Activated CD4-positive, CD25-positive, alpha-beta regulatory T cell (primary cell): ENCODE results near the gene TOR3A.

ENCODE experiments used
- DNase-seq, 4 experiments: peaks; one replicate each; lab custom pipeline; 2025; lab: John Stamatoyannopoulos, UW

TOR3A gene

GRCh38 chr1:179066471-179066870 is 15.4 kb upstream of the TOR3A start:
- DNase-seq: no peak

DNA sequence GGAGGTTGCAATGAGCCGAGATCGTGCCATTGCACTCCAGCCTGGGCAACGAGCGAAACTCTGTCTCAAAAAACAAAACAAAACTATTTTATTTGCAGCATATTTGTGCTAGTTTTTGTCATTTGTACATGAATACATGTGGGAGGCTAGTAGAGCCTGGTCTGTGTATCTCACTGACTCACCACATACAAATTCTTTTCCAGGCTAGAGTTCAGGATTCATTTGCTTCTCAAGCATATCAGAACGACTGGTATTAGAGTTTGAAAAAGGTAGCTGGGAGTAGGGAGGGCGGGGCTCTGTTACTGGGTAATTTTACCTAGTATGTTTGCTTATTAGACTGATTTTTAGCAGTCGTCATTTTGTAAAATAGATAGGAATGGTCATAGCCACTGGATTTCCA is 4.5 kb upstream of the TOR3A start:
- DNase-seq: no peak

DNA sequence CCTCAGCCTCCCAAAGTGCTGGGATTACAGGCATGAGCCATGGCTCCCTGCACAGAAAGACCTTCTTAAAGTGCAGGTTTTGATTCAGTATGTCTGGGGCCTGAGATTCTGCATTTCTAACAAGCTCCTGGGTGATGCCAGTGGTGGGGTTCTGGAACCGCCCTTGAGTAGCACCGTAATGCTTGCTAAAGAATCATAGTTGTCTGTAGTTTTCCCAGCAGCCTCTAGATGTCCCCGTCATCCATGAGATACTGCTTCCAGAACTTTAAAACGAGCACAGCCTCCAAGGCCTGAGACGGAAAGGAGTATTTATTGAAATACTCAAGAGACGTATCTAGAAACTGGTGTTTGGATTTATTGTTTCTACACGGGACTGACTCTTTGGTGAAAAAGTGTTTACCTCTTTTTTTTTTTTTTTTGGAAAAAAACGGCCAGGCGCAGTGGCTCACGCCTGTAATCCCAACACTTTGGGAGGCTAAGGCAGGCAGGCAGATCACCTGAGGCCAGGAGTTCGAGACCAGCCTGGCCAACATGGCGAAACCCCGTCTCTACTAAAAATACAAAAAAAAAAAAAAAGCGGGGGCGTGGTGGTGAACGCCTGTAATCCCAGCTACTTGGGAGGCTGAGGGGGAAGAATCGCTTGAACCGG is 2.6 kb upstream of the TOR3A start:
- peak in 1 of 4 experiments; percentile 12 for DNase-seq

GRCh38 chr1:179080866-179081686 is 794 bp upstream of the TOR3A start:
- no peak for DNase-seq

DNA sequence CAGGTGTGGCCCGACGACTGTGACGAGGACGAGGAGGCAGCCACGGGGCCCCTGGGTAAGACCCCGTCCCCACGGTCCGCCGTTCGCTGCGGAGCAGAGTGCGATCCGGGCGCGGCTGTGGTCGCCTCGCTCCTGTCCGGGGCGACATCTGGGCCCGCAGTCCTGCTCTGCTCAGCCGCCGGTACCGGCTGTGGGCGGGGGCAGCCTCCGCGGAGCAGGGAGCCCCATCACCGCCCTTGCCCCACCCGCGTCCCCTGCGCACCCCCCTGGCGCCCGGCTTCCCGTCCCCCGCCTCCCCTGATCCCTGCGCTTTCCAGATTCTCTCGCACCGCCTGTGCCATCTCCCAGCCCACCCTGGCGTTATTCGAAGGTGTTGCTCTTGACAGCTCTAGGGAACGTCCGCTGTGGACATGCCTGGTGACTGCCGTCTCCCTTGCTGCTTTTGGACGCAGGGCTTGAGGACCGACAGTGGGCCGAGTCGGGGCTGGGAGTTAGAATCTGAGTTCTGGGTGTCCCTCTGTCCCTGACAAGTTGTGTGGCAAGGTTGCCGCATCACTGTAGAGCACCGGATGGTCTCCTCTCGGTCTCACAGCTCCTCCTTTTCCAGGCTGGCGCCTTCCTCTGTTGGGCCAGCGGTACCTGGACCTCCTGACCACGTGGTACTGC is 596 bp downstream of the TOR3A start:
- DNase-seq: peak in 2 of 4 experiments; percentile 13 to 28

DNA sequence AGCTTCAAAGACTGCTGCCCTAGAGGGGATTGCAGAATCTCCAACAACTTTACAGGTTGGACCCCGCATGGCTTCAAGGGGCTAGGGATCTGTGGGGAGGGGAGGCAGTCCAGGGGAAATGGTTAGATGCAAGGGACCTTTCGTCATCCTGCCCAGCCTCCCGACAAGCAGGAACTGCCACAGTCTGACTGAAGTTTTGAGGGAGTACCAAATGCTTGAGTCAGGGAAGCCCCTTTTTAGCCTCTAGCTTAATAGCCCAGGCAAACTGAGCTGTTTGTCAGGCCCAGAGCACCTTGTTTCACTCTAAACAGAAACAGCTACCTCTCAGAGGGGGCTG is 1.1 kb downstream of the TOR3A start:
- DNase-seq: no peak

DNA sequence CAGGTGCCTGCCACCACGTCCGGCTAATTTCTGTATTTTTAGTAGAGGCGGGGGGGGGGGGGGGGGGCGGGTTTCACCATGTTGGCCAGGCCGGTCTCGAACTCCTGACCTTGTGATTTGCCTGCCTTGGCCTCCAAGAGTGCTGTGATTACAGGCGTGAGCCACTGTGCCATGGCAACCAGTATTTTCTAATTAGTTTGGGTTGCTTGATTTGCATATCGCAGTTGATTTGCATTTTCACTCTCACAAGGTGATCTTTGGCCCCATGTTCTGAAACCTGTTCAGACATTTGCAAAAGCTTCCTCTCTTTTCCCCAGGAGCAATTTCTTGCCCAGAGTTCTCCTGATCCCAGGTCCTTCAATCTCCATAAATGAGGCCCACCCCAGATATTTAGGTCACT is 1.7 kb downstream of the TOR3A start:
- DNase-seq: no peak

DNA sequence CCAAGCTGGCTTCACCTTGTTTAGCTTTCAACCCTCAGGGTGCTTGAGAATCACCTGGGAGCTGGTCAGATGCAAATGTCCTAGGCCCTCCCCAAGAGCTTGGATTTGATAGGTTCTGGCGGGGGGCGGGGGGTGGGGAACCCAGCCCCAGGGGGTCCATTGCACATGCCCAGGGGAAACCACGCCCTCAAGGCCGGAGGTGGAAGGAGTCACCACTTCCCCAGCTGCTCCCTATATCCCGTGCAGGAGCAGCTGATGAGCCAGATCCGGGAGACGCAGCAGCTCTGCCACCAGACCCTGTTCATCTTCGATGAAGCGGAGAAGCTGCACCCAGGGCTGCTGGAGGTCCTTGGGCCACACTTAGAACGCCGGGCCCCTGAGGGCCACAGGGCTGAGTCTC is 5.8 kb downstream of the TOR3A start:
- no peak for DNase-seq

- DNase-seq: no peak
Measured at GRCh38 chr1:179089827-179090482, 8.1 kb downstream of the TOR3A start.

DNA sequence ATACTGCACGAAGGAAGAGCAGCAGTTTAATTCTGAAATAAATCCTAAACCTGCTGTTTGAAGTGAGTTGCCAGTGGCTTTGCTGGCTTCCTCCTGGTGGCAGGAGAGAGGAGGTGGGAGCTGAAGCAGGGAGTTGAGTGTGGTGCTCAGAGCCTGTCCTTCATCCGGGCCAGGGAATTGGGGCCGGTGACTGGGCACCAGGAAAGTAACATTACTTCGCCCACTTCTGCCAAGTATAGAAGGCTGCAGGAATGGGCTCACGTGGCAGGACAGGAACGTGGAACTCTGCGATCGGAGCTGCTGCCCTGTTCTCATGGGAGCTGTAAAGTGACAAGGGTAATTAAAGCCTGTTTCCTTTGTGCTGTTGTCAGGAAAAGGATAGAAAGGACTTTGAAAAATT is 8.7 kb downstream of the TOR3A start:
- no peak for DNase-seq

DNA sequence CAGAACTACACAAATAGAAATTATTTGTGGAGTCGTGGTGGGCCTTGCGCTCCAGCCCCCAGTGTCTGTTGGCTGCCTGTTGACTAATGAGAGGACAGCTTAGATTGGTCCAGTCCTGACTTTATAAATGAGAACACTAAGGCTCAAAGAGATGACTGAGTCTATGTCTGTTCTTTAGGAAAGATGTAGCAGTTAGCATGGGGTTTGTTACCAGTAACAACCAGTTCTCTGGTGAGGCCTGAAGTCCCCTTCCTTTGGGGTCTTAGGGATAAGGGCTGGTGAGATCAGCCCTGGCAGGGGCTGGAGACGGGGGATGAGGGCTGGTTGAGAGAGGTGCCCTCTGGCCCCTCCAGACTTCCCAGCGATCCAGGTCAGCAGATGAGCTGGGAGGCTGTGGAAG is 9.1 kb downstream of the TOR3A start:
- no peak for DNase-seq

DNA sequence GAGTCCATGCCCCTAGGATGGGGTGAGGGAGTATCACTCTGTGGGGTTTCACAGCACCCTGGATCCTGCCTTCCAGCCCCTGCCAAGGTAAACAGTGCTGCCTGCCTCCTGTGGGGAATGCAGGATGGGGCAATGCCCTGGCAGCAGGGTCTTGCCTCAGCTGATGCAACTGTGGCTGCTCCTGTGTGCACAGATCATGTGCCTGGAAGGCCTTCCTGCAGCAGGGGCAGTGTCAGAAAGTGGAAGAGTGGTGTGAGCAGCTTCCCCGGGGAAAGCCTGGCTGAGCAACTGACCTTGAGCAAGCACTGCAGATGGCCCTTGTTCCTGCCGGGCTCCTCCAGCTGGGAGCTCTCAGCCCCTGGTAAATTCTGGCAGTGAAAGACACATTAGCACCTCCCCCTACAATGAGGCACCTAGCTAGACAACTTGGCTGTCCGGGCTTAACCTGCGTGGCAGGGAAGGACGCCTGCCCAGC is 9.9 kb downstream of the TOR3A start:
- DNase-seq: no peak

DNA sequence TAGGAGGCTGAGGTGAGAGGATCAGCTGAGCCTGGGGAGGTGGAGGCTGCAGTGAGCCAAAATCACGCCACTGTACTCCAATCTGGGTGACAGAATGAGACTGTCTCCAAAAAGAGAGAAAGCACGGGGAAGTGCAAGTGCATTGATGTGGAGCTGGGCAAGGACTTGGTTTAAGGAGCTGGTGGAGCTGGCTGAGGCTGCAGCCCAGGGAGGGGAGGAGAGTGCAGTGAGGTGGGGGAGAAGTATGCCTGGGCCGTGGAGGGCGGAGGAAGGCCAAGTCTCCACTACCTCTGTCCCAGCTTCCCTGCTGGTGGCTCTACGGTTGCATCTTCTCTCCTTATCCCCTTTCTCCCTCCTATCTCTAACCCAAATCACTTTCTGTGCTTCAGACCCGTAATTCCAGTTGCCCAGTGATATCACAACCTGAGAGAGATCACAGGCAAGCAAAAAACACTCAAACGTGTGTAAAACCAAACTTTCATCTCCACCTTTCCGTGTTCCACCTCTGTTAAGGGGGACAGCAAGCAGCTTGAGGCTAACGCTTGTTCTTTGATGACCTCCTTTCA is 11.1 kb downstream of the TOR3A start:
- no peak for DNase-seq

- no peak for DNase-seq
Measured at GRCh38 chr1:179094818-179095217, 12.9 kb downstream of the TOR3A start.

DNA sequence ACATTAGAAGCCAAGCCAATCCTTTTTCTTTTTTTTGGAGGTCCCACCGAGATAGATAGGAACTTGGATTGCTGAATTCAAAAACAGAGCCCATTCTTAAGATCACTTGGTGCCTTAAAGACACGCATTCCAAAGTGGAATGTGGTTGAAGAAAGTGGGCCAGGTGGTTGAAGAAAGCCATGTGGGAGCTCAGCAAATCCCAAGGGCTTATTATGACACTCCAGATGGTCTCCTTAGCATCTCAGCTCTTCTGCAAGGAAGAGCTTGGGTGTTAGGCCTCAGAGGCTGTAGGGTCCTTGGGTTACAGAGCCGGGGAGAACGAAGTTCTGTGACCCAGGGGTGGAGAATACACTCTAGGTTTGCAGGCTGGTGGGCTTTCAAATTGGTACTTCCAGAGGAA is 13.5 kb downstream of the TOR3A start:
- DNase-seq: no peak

DNA sequence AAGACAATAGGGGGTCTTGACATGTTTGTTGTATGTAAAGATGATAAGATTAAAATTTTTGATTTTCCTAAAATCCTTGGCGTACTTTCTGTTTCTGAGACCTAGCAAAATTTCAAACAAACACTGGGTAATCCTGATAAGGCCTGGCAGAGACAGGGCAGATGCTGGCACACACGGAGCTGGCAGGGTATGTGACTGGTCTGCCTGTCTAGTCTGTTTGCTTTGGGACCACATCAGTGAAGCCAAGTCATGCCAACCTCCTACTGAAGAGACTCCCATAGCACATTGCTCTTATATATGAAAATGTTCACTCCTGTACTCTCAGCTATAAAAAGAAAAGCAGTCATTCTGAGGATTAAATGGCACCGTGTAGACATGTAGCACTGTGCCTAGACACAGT is 14.1 kb downstream of the TOR3A start:
- DNase-seq: no peak

DNA sequence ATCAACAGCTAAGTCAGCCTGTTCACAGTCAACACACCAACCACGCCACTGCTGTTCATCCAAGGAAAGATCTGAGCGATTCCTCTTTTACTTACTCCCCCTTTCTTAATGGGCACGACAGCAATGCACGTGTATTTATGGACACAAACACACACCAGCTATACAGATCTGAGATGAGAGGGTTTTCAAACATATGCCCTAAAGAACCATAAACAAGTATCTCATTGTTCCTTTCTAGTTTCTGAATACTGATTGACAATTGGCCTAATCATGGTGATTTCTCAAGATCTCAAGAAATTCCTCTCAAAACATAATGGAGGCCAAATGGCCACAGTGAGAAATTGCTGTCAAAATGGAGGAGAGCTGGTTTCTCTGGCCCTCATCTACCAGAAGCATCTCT is 18.0 kb downstream of the TOR3A start:
- DNase-seq: no peak

DNA sequence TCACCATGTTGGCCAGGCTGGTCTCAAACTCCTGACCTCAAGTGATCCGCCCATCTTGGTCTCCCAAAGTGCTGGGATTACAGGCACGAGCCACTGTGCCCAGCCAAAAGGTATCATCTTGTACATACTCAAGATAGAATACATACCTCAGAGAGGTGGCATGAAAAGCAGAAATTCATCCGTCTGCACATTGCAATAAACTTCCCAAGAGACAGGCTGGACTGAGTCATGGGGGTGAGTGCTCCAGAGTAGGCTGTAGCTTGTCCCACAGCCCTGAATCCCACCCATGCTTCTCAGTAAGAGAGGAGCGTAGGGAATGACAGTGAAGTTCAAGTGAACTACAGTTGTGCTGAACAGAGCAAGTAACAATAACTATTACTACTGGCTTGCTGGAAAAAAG is 19.7 kb downstream of the TOR3A start:
- no peak for DNase-seq

DNA sequence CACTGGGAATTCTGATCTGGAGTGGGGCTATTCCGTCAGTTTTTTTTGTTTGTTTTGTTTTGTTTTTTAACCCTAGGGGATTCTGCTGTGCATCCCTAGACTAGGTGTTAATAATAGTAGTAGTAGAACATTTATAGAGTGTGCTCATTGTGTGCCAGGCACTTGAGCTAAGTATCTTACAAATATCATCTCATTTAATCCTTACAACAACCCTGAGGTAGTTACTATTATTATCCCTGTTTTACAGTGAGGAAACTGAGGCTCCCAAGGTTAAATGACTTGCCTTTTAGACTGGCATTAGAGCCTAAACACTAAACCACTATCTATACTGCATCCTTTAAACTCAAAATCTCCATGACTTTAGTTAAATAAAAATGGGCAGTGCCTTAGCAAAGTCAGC is 22.1 kb downstream of the TOR3A start:
- DNase-seq: no peak

- no peak for DNase-seq
Measured at GRCh38 chr1:179104611-179105250, 22.9 kb downstream of the TOR3A start.

GRCh38 chr1:179105393-179105792 is 23.5 kb downstream of the TOR3A start:
- no peak for DNase-seq
